Right hindlimb (tissue), 1 donor: Measurements from ENCODE around the gene UCK2.

Source experiments
- DNase-seq: peaks from one replicate; pipeline ENCODE4 v3.0.0-alpha.2; 2018

Gene UCK2

GRCh38 chr1:165884009-165884689, 56.7 kb downstream of the UCK2 start:
- no peak for DNase-seq

GRCh38 chr1:165884690-165885304, 57.4 kb downstream of the UCK2 start:
- DNase-seq: no peak

GRCh38 chr1:165885305-165885694, 57.9 kb downstream of the UCK2 start:
- no peak for DNase-seq

GRCh38 chr1:165886193-165886592, 58.8 kb downstream of the UCK2 start:
- no peak for DNase-seq

- DNase-seq: no peak
Observed at GRCh38 chr1:165886983-165887382, 59.6 kb downstream of the UCK2 start.

GRCh38 chr1:165887877-165888551, 60.6 kb downstream of the UCK2 start:
- no peak for DNase-seq

GRCh38 chr1:165888552-165888920, 61.1 kb downstream of the UCK2 start:
- no peak for DNase-seq

GRCh38 chr1:165890684-165891083, 63.3 kb downstream of the UCK2 start:
- no peak for DNase-seq

GRCh38 chr1:165891111-165891860, 63.9 kb downstream of the UCK2 start:
- no peak for DNase-seq

GRCh38 chr1:165892935-165893334, 65.5 kb downstream of the UCK2 start:
- no peak for DNase-seq

GRCh38 chr1:165893507-165893906, 66.1 kb downstream of the UCK2 start:
- DNase-seq: no peak

- no peak for DNase-seq
Observed at GRCh38 chr1:165894591-165894990, 67.2 kb downstream of the UCK2 start.

- no peak for DNase-seq
Observed at GRCh38 chr1:165895451-165895871, 68.0 kb downstream of the UCK2 start.

GRCh38 chr1:165896277-165896676, 68.9 kb downstream of the UCK2 start:
- DNase-seq: no peak

GRCh38 chr1:165897326-165898303, 70.2 kb downstream of the UCK2 start:
- DNase-seq: no peak

- peak; percentile 46 for DNase-seq
Observed at GRCh38 chr1:165898837-165899236, 71.4 kb downstream of the UCK2 start.

- DNase-seq: no peak
Observed at GRCh38 chr1:165899461-165899941, 72.1 kb downstream of the UCK2 start.

- no peak for DNase-seq
Observed at GRCh38 chr1:165900576-165901380, 73.4 kb downstream of the UCK2 start.

GRCh38 chr1:165902565-165902964, 75.2 kb downstream of the UCK2 start:
- no peak for DNase-seq

GRCh38 chr1:165903672-165904071, 76.3 kb downstream of the UCK2 start:
- no peak for DNase-seq

- no peak for DNase-seq
Observed at GRCh38 chr1:165904948-165905347, 77.5 kb downstream of the UCK2 start.
